Tibial nerve (tissue), 4 donors: ENCODE results near the gene GUCY1B1. TPM values are rescaled to one million over a fixed set of nuclear protein-coding genes. Genes with fewer than 3 reads are reported as not detected.

ENCODE experiments used
- DNase-seq, 2 donors: peaks; one replicate each; pipeline ENCODE4 v3.0.0-alpha.2; 2019; ENCODE audit warnings: low spot score in 2 of 2
- H3K27ac ChIP-seq, 4 donors: fragments of 200-600 bp; sonication (generic) in 3 of 4; one replicate each; pipeline ENCODE4 v1.5.1; 2017 to 2019; ENCODE audit warnings: mild to moderate bottlenecking in 1 of 4
- H3K27me3 ChIP-seq, 2 donors: fragments of 200-600 bp; sonication (generic) in 1 of 2; one replicate each; pipeline versions ENCODE4 v1.5.1 to v1.6.0; 2017 to 2019
- H3K36me3 ChIP-seq, 3 donors: fragments of 200-600 bp; sonication (generic); one replicate each; pipeline ENCODE4 v1.5.1; 2018 to 2019
- H3K4me1 ChIP-seq, 4 donors: fragments of 200-600 bp; sonication (generic) in 3 of 4; one replicate each; pipeline ENCODE4 v1.5.1; 2017 to 2019
- H3K4me3 ChIP-seq, 4 donors: fragments of 200-600 bp; sonication (generic) in 3 of 4; one replicate each; pipeline ENCODE4 v1.5.1; 2017 to 2019; ENCODE audit warnings: mild to moderate bottlenecking in 1 of 4, moderate library complexity in 1 of 4
- H3K9me3 ChIP-seq, 4 donors: fragments of 200-600 bp; sonication (generic) in 3 of 4; one replicate each; pipeline ENCODE4 v1.5.1; 2017 to 2019
- EP300 ChIP-seq, 2 donors: sonication (generic); formaldehyde crosslinking; IDR thresholded peaks; one replicate each; pipeline ENCODE4 v1.6.1; 2017; ENCODE audit warnings: antibody characterized with exemption in 2 of 2, mild to moderate bottlenecking in 1 of 2
- POLR2A ChIP-seq, 2 donors: fragments of 450-650 bp; IDR thresholded peaks; one replicate each; pipeline ENCODE4 v1.6.1; 2017; ENCODE audit warnings: antibody characterized with exemption in 2 of 2, mild to moderate bottlenecking in 2 of 2, moderate library complexity in 2 of 2
- WGBS, 2 donors: methylation state at CpG; one replicate each; pipeline ENCODE4 v1.1.5; 2018; 5-methylcytosine and 5-hydroxymethylcytosine counted together
- total RNA-seq, 4 donors: library from RNA; depleted of rRNA; stranded (reverse); fragments of >200 nt; gene quantifications; one replicate each; pipeline ENCODE4 v1.1.0, GENCODE V29; 2016
- TF ChIP-seq, protein P1 (sequence below), 5 experiments: fragments of 200-600 bp in 3 of 5; fragments of 450-650 bp in 2 of 5; sonication (generic) in 3 of 5; IDR thresholded peaks; one replicate each; pipeline ENCODE4 v1.5.1; 2016 to 2019; ENCODE audit warnings: antibody characterized with exemption in 5 of 5, mild to moderate bottlenecking in 3 of 5, moderate library complexity in 2 of 5

The GUCY1B1 gene
- total RNA-seq, 4 donors from 2014 or later = 8.6 to 17.5 (median 12.3) TPM

DNA sequence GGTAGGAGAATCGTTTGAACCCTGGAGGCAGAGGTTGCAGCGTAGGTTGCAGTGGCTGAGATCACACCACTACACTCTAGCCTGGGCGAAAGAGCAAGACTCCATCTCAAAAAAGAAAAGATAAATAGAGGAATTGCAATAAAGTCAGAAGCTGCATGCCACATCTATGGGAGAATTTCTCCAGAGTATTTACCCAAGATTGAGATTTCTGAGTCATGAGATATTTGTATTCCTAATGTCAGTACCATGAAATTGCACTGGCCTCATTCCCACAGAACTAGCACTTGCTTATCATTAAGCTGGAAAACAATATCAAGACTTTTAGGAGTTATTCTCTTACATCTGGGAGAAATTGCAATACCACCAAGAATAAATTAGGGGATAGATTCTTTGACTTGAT lies 69.8 kb downstream of the GUCY1B1 start:
- TF ChIP-seq, protein P1, sequence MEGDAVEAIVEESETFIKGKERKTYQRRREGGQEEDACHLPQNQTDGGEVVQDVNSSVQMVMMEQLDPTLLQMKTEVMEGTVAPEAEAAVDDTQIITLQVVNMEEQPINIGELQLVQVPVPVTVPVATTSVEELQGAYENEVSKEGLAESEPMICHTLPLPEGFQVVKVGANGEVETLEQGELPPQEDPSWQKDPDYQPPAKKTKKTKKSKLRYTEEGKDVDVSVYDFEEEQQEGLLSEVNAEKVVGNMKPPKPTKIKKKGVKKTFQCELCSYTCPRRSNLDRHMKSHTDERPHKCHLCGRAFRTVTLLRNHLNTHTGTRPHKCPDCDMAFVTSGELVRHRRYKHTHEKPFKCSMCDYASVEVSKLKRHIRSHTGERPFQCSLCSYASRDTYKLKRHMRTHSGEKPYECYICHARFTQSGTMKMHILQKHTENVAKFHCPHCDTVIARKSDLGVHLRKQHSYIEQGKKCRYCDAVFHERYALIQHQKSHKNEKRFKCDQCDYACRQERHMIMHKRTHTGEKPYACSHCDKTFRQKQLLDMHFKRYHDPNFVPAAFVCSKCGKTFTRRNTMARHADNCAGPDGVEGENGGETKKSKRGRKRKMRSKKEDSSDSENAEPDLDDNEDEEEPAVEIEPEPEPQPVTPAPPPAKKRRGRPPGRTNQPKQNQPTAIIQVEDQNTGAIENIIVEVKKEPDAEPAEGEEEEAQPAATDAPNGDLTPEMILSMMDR (IDR thresholded peaks at IDR 0.05) = no peak
- no peak for TF ChIP-seq EP300 (IDR thresholded peaks at IDR 0.05)
- no peak for TF ChIP-seq POLR2A (IDR thresholded peaks at IDR 0.05)
- Histone ChIP-seq H3K27me3 (no peaks in the 10 kb centered on the region), H3K4me3 (no peak overlapping the region), H3K36me3 (no peaks in the 10 kb centered on the region), H3K9me3 (no peaks in the 10 kb centered on the region), H3K27ac (no peak overlapping the region), H3K4me1 (no peaks in the 10 kb centered on the region)
- WGBS, 2 donors = 88 to 95% methylated on average over 3 of the region's 3 CpGs
- no peak for DNase-seq

DNA sequence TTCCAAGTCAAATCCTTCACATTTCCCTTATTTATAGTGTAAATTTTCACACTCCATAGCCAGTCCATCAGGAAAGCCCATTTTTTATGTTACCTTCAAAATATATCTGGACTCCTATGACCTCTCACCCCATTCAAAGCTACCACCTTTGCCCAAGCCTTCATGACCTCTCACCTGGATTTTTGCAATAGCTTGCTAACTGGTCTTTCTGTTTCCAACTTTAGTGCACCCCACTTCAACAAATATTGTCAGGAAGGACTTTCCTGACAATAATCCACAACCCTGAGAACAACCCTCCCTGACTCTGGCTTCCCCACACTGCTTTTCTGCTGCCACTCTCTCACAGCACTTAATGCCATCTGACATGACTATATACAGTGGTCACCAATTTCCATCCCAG lies 73.8 kb downstream of the GUCY1B1 start:
- H3K4me3 ChIP-seq = no peak overlapping the region
- H3K9me3 ChIP-seq = no peaks in the 10 kb centered on the region
- no peaks in the 10 kb centered on the region for H3K4me1 ChIP-seq
- no peak for DNase-seq
- no peaks in the 10 kb centered on the region for H3K27me3 ChIP-seq
- TF ChIP-seq EP300 (IDR thresholded peaks at IDR 0.05) (no peak), POLR2A (IDR thresholded peaks at IDR 0.05) (no peak)
- TF ChIP-seq, protein P1 (IDR thresholded peaks at IDR 0.05) = no peak
- H3K36me3 ChIP-seq = no peaks in the 10 kb centered on the region
- no peak overlapping the region for H3K27ac ChIP-seq

DNA sequence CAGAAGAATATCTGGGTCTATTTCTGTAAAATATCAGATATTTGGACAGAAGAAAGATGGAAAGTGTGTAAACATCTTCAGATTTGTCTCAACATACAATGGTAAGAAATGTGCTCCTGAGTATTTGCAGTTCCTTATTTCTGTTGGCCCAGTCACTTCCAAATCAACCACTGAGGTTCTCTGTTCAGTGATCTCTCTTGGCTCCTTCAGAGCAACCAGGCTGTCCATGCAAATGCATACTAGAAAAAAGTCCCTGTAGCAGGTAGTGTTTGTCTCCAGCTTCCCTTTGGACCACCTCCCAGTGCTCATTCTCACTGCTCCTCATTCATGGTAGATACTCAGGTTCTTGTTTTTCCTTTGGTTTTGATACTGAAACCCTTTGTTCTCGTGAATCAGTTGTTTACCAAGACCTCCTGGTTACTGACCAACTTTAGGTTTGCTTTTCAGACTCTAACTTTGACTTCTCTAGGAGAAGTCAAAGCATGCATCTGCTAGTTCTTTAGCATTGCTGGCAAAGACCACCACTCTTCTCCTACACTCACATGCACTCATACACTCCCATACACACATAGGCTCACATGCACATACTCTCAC lies 78.5 kb downstream of the GUCY1B1 start:
- H3K9me3 ChIP-seq = no peaks in the 10 kb centered on the region
- no peaks in the 10 kb centered on the region for H3K4me1 ChIP-seq
- no peak for TF ChIP-seq POLR2A (IDR thresholded peaks at IDR 0.05)
- TF ChIP-seq, protein P1 (IDR thresholded peaks at IDR 0.05) = no peak
- TF ChIP-seq EP300 (IDR thresholded peaks at IDR 0.05) = no peak
- DNase-seq = no peak
- no peaks in the 10 kb centered on the region for H3K27me3 ChIP-seq
- 75 to 86% methylated on average over 1 of the region's 1 CpG for WGBS, 2 donors
- no peak overlapping the region for H3K27ac ChIP-seq
- no peaks in the 10 kb centered on the region for H3K36me3 ChIP-seq
- no peak overlapping the region for H3K4me3 ChIP-seq

DNA sequence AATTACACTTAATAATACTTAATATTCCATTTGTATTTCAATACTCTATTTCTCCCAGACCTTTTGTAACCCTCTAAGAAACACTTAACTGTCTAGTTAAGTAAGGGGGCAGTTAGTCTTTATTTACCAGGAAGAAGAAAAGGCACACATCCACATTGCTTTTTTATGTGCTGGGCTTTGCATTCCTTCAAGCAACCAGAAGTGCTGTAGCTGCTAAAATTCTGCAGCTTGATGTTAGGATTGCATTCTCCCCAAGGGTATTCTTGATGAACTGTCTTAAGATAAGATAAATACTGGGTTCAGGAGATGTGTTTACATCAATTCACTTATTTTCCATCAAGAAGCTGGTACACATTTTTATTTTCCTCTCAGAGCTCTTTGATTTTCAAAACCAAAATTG lies 83.3 kb downstream of the GUCY1B1 start:
- Histone ChIP-seq H3K36me3 (no peaks in the 10 kb centered on the region), H3K4me3 (no peak overlapping the region), H3K4me1 (no peaks in the 10 kb centered on the region), H3K9me3 (no peaks in the 10 kb centered on the region), H3K27ac (no peak overlapping the region), H3K27me3 (no peaks in the 10 kb centered on the region)
- TF ChIP-seq EP300 (IDR thresholded peaks at IDR 0.05) (no peak), POLR2A (IDR thresholded peaks at IDR 0.05) (no peak)
- TF ChIP-seq, protein P1 (IDR thresholded peaks at IDR 0.05) = no peak
- no peak for DNase-seq

DNA sequence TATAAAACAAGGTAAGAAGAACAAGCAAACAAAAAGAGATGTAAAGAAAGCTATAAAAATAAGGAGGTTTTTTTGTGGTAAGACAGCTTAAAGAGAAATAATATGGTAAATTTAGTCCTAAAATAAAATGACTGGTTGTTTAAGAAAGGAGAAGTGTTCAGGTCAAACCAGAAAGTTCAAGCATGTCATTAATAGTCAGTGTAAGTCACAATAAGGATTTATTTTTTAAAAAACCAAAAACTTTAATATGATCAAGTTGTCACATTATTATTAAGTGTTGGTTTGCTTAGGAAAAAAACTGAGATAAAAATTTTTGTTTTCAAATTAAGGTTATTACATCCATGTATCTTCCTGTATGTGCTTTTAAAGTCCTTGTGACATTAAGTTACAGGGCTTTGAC lies 88.1 kb downstream of the GUCY1B1 start:
- no peaks in the 10 kb centered on the region for H3K4me1 ChIP-seq
- H3K4me3 ChIP-seq = no peak overlapping the region
- TF ChIP-seq EP300 (IDR thresholded peaks at IDR 0.05) (no peak), POLR2A (IDR thresholded peaks at IDR 0.05) (no peak)
- TF ChIP-seq, protein P1 (IDR thresholded peaks at IDR 0.05) = no peak
- DNase-seq = no peak
- no peaks in the 10 kb centered on the region for H3K36me3 ChIP-seq
- no peak overlapping the region for H3K27ac ChIP-seq
- no peaks in the 10 kb centered on the region for H3K9me3 ChIP-seq
- no peaks in the 10 kb centered on the region for H3K27me3 ChIP-seq
